ENCODE results near the gene GAD2.
"Not testable (repeated sequence)": the region's sequence is repeated elsewhere in the genome, so short reads cannot be mapped to it uniquely, and the experiment has no call there.

The GAD2 gene

GRCh38 chr10:26326851-26327250, 110.3 kb downstream of the GAD2 start:
- H3K4me3 ChIP-seq (ENCODE audit: low read length) = no peak overlapping the region
- H3K36me3 ChIP-seq (ENCODE audit: insufficient read depth, low read length) = no peaks in the 10 kb centered on the region
- H3K4me2 ChIP-seq (ENCODE audit: low read length) = no peak overlapping the region
- H3K9me3 ChIP-seq (replicated peaks; ENCODE audit: low read length) = peaks cover 4% of the 10 kb centered on the region
- no peak overlapping the region for H3K9ac ChIP-seq (ENCODE audit: low read depth, low read length)
- no peaks in the 10 kb centered on the region for H3K27me3 ChIP-seq (ENCODE audit: control insufficient read depth, insufficient read depth, low read length)
- no peaks in the 10 kb centered on the region for H3K4me1 ChIP-seq (ENCODE audit: control insufficient read depth, insufficient read depth, low read length)

- Histone ChIP-seq H3K9me3 (replicated peaks; ENCODE audit: low read length) (peaks cover 4% of the 10 kb centered on the region), H3K27me3 (ENCODE audit: control insufficient read depth, insufficient read depth, low read length) (no peaks in the 10 kb centered on the region), H3K4me3 (ENCODE audit: low read length) (no peak overlapping the region), H3K36me3 (ENCODE audit: insufficient read depth, low read length) (no peaks in the 10 kb centered on the region), H3K4me2 (ENCODE audit: low read length) (no peak overlapping the region), H3K9ac (ENCODE audit: low read depth, low read length) (no peak overlapping the region), H3K4me1 (ENCODE audit: control insufficient read depth, insufficient read depth, low read length) (no peaks in the 10 kb centered on the region)
These were observed 111.2 kb downstream of the GAD2 start for GRCh38 chr10:26327811-26328210.

- no peaks in the 10 kb centered on the region for H3K36me3 ChIP-seq (ENCODE audit: insufficient read depth, low read length)
- no peak overlapping the region for H3K4me2 ChIP-seq (ENCODE audit: low read length)
- no peak overlapping the region for H3K9ac ChIP-seq (ENCODE audit: low read depth, low read length)
- H3K4me1 ChIP-seq (ENCODE audit: control insufficient read depth, insufficient read depth, low read length) = no peaks in the 10 kb centered on the region
- no peak overlapping the region for H3K4me3 ChIP-seq (ENCODE audit: low read length)
- H3K27me3 ChIP-seq (ENCODE audit: control insufficient read depth, insufficient read depth, low read length) = no peaks in the 10 kb centered on the region
- H3K9me3 ChIP-seq (replicated peaks; ENCODE audit: low read length) = peaks cover 7% of the 10 kb centered on the region
These were observed 114.8 kb downstream of the GAD2 start for GRCh38 chr10:26331371-26331770.

GRCh38 chr10:26334232-26334931, 117.8 kb downstream of the GAD2 start:
- Histone ChIP-seq H3K36me3 (ENCODE audit: insufficient read depth, low read length) (no peaks in the 10 kb centered on the region), H3K4me1 (ENCODE audit: control insufficient read depth, insufficient read depth, low read length) (no peaks in the 10 kb centered on the region), H3K27me3 (ENCODE audit: control insufficient read depth, insufficient read depth, low read length) (no peaks in the 10 kb centered on the region), H3K9ac (ENCODE audit: low read depth, low read length) (no peak overlapping the region), H3K4me2 (ENCODE audit: low read length) (no peak overlapping the region), H3K9me3 (replicated peaks; ENCODE audit: low read length) (peaks cover 7% of the 10 kb centered on the region), H3K4me3 (ENCODE audit: low read length) (no peak overlapping the region)

- Histone ChIP-seq H3K4me2 (ENCODE audit: low read length) (no peak overlapping the region), H3K27me3 (ENCODE audit: control insufficient read depth, insufficient read depth, low read length) (no peaks in the 10 kb centered on the region), H3K4me3 (ENCODE audit: low read length) (no peak overlapping the region), H3K4me1 (ENCODE audit: control insufficient read depth, insufficient read depth, low read length) (no peaks in the 10 kb centered on the region), H3K9ac (ENCODE audit: low read depth, low read length) (no peak overlapping the region), H3K36me3 (ENCODE audit: insufficient read depth, low read length) (no peaks in the 10 kb centered on the region), H3K9me3 (replicated peaks; ENCODE audit: low read length) (peaks cover 7% of the 10 kb centered on the region)
These were observed 118.5 kb downstream of the GAD2 start for GRCh38 chr10:26334932-26335573.

GRCh38 chr10:26335574-26336093, 119.1 kb downstream of the GAD2 start:
- Histone ChIP-seq H3K9ac (ENCODE audit: low read depth, low read length) (no peak overlapping the region), H3K27me3 (ENCODE audit: control insufficient read depth, insufficient read depth, low read length) (no peaks in the 10 kb centered on the region), H3K36me3 (ENCODE audit: insufficient read depth, low read length) (no peaks in the 10 kb centered on the region), H3K4me1 (ENCODE audit: control insufficient read depth, insufficient read depth, low read length) (no peaks in the 10 kb centered on the region), H3K4me2 (ENCODE audit: low read length) (no peak overlapping the region), H3K9me3 (replicated peaks; ENCODE audit: low read length) (peaks cover 7% of the 10 kb centered on the region), H3K4me3 (ENCODE audit: low read length) (no peak overlapping the region)

- Histone ChIP-seq H3K4me2 (ENCODE audit: low read length) (no peak overlapping the region), H3K27me3 (ENCODE audit: control insufficient read depth, insufficient read depth, low read length) (no peaks in the 10 kb centered on the region), H3K9ac (ENCODE audit: low read depth, low read length) (no peak overlapping the region)
These were observed 120.4 kb downstream of the GAD2 start for GRCh38 chr10:26336979-26337378.

GRCh38 chr10:26341701-26342100, 125.1 kb downstream of the GAD2 start:
- Histone ChIP-seq H3K27me3 (ENCODE audit: control insufficient read depth, insufficient read depth, low read length) (no peaks in the 10 kb centered on the region), H3K36me3 (ENCODE audit: insufficient read depth, low read length) (no peaks in the 10 kb centered on the region), H3K9ac (ENCODE audit: low read depth, low read length) (no peak overlapping the region), H3K4me2 (ENCODE audit: low read length) (no peak overlapping the region), H3K9me3 (replicated peaks; ENCODE audit: low read length) (no peaks in the 10 kb centered on the region), H3K4me1 (ENCODE audit: control insufficient read depth, insufficient read depth, low read length) (no peaks in the 10 kb centered on the region), H3K4me3 (ENCODE audit: low read length) (no peak overlapping the region)

More at GRCh38 chr10:26336979-26337378, 120.4 kb downstream of the GAD2 start:
- H3K9me3 ChIP-seq (replicated peaks; ENCODE audit: low read length) = peaks cover 3% of the 10 kb centered on the region
- no peaks in the 10 kb centered on the region for H3K36me3 ChIP-seq (ENCODE audit: insufficient read depth, low read length)
- no peak overlapping the region for H3K4me3 ChIP-seq (ENCODE audit: low read length)
- H3K4me1 ChIP-seq (ENCODE audit: control insufficient read depth, insufficient read depth, low read length) = no peaks in the 10 kb centered on the region

GRCh38 chr10:26348821-26349417, 132.3 kb downstream of the GAD2 start:
- not testable (repeated sequence) for H3K9ac ChIP-seq (ENCODE audit: low read depth, low read length); H3K4me1 ChIP-seq (ENCODE audit: control insufficient read depth, insufficient read depth, low read length); H3K9me3 ChIP-seq (replicated peaks; ENCODE audit: low read length); H3K27me3 ChIP-seq (ENCODE audit: control insufficient read depth, insufficient read depth, low read length); H3K4me3 ChIP-seq (ENCODE audit: low read length); H3K36me3 ChIP-seq (ENCODE audit: insufficient read depth, low read length); H3K4me2 ChIP-seq (ENCODE audit: low read length)

Data from skeletal muscle satellite cell (primary cell).